ENCODE results near the gene UST.
"Not testable (repeated sequence)": the region's sequence is repeated elsewhere in the genome, so short reads cannot be mapped to it uniquely, and the experiment has no call there.

The UST gene

GRCh38 chr6:148983101-148983761 lies 236.4 kb downstream of the UST start:
- DNase-seq, result no peak

GRCh38 chr6:148983966-148984365 lies 237.1 kb downstream of the UST start:
- no peak for DNase-seq

- no peak for DNase-seq
Observed at GRCh38 chr6:148984531-148985056, 237.8 kb downstream of the UST start.

GRCh38 chr6:148985499-148985898 lies 238.7 kb downstream of the UST start:
- no peak for DNase-seq

GRCh38 chr6:148986608-148987007 lies 239.8 kb downstream of the UST start:
- no peak for DNase-seq

GRCh38 chr6:148987982-148988381 lies 241.2 kb downstream of the UST start:
- DNase-seq, result no peak

GRCh38 chr6:148989585-148989984 lies 242.8 kb downstream of the UST start:
- no peak for DNase-seq

GRCh38 chr6:148990403-148990802 lies 243.6 kb downstream of the UST start:
- no peak for DNase-seq

GRCh38 chr6:148996815-148997214 lies 250.0 kb downstream of the UST start:
- DNase-seq, result no peak

- DNase-seq, result no peak
Observed at GRCh38 chr6:148997865-148998264, 251.0 kb downstream of the UST start.

GRCh38 chr6:148998704-148999103 lies 251.9 kb downstream of the UST start:
- no peak for DNase-seq

GRCh38 chr6:148999501-148999900 lies 252.7 kb downstream of the UST start:
- DNase-seq, result no peak

GRCh38 chr6:148999929-149000468 lies 253.2 kb downstream of the UST start:
- DNase-seq, result peak in 1 of 2 donors; percentile 9

- no peak for DNase-seq
Observed at GRCh38 chr6:149001422-149001821, 254.6 kb downstream of the UST start.

- no peak for DNase-seq
Observed at GRCh38 chr6:149003560-149003959, 256.7 kb downstream of the UST start.

GRCh38 chr6:149004664-149005063 lies 257.8 kb downstream of the UST start:
- no peak for DNase-seq

GRCh38 chr6:149006236-149006635 lies 259.4 kb downstream of the UST start:
- DNase-seq, result not testable (repeated sequence)

- DNase-seq, result no peak
Observed at GRCh38 chr6:149006671-149007070, 259.8 kb downstream of the UST start.

GRCh38 chr6:149007846-149008245 lies 261.0 kb downstream of the UST start:
- DNase-seq, result no peak

GRCh38 chr6:149008741-149009140 lies 261.9 kb downstream of the UST start:
- DNase-seq, result no peak

GRCh38 chr6:149012040-149012545 lies 265.3 kb downstream of the UST start:
- DNase-seq, result no peak

GRCh38 chr6:149013586-149014344 lies 266.9 kb downstream of the UST start:
- DNase-seq, result no peak

- no peak for DNase-seq
Observed at GRCh38 chr6:149014631-149015534, 268.1 kb downstream of the UST start.

Measured in CD4-positive, alpha-beta T cell treated with Interleukin-4 for 1 hour (primary cell).